CD4-positive, alpha-beta T cell treated with Interleukin-2 at 100 ng/mL for 4 hours (primary cell): Measurements from ENCODE around the gene SEH1L.
A peak's percentile ranks its signal among the peaks of the same experiment; 100 is the strongest.
"Not testable (repeated sequence)": the region's sequence is repeated elsewhere in the genome, so short reads cannot be mapped to it uniquely, and the experiment has no call there.

ENCODE experiments used
- DNase-seq: peaks from one replicate; pipeline ENCODE4 v3.0.0-alpha.2; 2020; ENCODE audit warnings: low spot score

Gene SEH1L

DNA sequence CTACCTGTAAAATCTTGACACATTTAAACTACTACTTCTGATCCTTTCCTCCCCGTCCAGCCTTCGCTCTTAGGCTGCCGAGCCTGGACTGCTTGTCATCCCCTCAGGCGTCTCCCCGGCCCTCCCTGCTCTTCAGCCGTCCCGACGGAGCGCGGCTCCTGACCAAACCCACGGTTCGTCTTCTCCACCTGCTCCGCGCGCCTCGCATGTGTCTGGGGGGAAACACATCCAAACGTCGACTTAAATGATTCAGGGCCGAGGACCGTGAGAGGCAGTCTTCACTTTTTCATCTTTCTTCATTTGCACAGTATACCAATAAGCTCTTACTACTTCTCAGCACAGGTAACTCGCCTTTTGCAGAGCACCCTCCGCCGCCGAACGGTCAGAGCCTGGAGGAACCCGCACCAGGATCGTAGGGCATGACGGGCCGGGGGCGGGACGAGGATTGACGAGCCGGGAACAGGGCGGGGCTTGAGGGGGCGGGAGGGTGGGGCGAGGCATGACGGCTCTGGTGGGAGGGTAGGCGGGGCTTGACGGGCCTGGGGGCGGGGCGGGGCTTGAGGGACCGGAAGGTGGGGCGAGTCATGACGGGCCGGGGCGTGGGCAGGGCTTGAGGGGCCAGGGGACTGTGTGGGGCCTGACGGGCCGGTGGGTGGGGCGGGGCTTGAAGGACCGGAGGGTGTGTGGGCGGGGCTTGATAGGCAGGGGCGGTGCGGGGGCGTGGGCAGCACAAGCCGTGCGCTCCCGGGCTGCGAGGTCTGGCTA, at the start of gene SEH1L:
Gene SEH1L, plus strand, starts transcription at position 727 of the 765 bp plus-strand sequence. CDS start 111 bp downstream, outside the sequence.
- DNase-seq: peak; percentile 98

DNA sequence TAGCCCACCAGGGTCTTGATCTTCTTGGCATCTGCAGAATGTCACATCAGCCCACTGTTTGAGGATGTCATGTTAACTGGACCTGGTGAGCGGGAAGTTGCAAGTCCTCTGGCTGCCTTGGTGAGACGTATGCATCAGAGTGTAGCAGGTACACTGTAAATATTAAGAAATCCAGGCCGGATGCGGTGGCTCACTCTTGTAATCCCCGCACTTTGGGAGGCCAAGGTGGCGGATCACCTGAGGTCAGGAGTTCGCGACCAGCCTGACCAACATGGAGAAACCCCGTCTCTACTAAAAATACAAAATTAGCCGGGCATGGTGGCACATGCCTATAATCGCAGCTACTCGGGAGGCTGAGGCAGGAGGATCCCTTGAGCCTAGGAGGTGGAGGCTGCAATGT, 46.6 kb upstream of the SEH1L start:
- not testable (repeated sequence) for DNase-seq

GRCh38 chr18:12904012-12904516, 43.7 kb upstream of the SEH1L start:
- peak; percentile 84 for DNase-seq

DNA sequence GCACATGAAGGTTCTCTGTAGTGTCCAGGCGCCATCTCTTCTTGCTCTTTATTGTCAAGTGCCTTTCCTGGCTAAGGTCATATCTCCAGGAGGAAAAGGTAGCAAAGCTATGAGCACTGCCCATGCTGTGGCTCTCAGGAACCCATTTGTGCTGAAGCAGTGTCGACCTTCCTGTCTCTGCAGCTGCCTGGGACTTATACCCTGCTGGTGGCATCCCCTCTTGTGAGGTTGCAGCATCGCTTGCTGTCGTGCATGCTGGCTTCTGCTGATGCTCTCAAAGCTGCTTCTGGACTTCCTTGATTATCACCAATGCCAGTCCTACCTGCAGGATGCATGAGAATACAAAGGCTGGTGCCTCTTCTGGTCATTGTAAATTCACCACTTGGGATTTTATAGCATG, 41.7 kb upstream of the SEH1L start:
- no peak for DNase-seq

- no peak for DNase-seq
These were observed 41.0 kb upstream of the SEH1L start for GRCh38 chr18:12906773-12907172.

DNA sequence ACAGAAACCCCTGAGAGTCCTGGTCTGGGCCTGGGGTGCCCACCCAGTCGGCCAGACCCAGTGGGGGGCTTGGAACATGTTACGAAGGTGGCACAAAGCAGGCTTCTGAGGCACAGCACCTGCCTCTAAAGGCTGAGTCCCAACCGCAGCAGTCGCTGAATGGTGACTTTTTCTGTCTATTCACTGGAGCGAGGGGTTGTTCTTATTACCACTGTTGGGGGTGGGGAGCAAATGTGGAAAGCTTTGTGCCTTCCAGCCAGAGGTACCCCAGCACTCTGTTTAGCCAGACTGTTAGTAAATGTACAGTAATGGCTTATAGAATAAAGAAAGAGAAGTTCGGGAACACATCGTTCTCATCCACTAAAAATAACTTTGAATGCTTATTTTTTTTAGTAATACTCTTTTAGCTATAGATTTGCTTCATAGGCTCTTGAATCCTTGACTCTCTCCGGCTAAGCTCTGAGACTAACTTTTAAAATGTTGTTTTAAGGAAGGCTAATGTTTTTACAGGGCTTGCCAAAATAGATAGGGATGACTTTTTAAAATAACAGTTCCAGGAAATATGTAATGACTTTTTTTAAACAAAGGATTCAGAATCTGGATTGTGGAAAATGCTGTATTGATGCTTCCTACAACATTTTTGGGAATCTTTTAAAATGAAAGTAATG, 40.4 kb upstream of the SEH1L start:
- no peak for DNase-seq

DNA sequence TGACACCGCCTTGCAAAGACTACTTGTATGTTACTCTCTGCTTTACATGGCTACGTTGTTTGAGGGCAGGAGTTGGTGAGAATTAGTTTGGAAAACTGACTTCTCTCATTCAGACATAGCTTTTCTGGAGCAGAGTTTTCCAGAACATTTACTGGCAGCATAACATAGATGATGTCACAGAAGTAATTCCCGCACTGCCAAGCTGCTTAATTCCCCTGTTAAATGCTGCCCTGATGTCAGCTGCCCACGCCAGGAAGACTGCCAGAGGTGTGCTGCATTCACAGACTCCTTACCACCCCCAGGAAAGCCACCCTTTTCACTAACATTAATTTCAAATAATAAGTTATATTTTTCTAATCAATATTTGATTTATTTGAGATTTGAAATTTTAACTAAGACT, 39.1 kb upstream of the SEH1L start:
- no peak for DNase-seq

DNA sequence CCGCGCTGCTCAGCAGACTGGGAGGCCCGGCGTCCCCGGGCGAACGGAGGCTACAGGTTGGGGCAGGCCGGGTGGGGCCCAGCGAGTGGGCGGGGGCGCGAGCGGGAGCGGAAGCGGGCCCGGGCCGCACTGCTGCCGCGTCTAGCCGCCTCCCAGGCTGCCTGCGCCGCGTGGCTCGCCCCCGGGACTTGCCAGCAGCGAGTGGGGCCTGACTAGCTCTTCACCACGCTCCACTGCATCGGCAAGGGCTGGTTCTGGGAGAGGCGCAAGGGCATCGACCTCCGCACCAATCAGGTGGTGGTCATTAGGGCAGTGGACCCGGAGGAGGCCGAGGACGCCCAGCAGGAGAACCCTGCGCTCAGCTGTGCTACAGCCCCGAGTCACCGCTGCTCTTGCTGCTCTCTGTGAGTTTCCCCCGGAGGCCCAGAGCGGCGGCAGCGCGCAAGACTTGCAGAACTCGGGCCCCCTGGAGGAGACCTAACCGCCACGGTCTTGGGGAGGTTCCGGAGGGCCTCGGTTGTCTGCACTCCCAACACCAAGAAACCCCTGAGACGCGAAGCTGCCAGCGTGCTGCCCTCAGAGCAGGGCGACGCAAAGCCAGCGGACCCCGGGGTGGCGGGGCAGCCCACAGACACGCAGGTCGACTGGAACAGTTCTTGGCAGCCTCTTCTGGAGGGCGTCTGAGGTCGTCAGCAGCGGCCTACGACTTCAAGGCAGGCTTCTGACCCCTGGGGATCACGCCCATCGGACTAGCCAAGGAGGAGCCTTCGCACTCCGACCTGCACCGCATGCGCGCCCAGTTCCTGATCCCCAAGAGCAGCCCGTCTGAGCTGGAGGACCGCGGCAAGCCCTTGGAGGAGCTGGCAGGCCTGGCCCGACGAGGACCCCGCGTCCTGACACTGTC, 36.5 kb upstream of the SEH1L start:
- peak; percentile 38 for DNase-seq

GRCh38 chr18:12911929-12912703, 35.7 kb upstream of the SEH1L start:
- DNase-seq: no peak

GRCh38 chr18:12921178-12921577, 26.6 kb upstream of the SEH1L start:
- DNase-seq: peak; percentile 61

DNA sequence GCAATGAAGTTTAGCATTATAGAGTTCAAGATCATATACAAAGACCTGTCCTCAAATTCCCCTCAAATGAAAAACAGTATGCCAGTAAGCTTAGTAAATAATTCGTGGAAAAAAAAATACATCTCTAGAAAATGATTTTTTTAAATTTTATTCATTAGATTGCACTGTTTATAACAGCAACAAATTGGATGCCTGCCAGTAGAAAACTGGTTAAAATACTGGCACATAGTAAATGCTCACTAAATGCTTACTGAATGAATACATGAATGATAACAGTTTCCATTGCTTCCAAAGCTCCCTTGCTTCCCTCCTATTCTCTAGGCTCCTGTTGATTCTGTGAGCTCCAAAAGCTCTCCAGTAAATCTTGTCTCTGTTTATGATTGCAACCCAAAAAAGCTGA, 25.5 kb upstream of the SEH1L start:
- DNase-seq: no peak

- no peak for DNase-seq
These were observed 23.2 kb upstream of the SEH1L start for GRCh38 chr18:12924616-12925015.

- no peak for DNase-seq
These were observed 19.6 kb upstream of the SEH1L start for GRCh38 chr18:12928206-12928605.

DNA sequence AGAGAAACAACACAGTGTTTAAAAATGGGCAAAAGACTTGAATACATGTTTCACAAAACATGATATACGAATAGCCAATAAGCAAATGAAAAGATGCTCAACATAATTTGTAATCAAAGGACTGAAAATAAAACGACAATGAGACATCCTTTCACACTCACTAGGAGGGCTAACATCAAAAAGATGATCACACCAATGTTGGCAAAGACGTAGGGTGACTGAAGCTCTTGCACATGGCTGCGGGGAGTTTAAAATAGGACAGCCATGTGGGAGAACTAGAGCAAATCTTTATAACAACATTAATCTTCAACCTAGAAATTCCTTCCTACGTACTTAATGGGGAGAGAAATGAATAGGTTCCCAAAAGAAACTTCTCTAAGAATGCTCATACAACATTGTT, 19.2 kb upstream of the SEH1L start:
- no peak for DNase-seq

- peak; percentile 22 for DNase-seq
These were observed 18.2 kb upstream of the SEH1L start for GRCh38 chr18:12929477-12930083.

DNA sequence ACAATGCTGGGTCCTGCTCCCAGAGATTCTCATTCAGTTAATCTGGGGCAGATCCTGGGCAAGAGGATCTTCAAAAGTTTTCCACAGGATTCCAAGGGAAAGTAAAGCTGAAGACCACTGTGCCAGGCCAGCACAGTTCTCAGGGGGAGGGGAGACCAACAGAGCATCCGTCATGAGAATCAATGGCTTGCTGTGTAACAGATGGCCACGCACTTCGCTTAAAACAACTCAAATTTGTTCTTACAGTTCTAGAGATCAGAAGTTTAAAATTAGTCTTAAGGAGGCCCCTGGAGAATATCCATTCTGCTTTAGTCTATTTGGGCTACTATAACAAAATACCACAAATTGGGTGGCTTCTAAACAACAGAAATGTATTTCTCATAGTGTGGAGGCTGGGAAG, 17.4 kb upstream of the SEH1L start:
- DNase-seq: no peak

DNA sequence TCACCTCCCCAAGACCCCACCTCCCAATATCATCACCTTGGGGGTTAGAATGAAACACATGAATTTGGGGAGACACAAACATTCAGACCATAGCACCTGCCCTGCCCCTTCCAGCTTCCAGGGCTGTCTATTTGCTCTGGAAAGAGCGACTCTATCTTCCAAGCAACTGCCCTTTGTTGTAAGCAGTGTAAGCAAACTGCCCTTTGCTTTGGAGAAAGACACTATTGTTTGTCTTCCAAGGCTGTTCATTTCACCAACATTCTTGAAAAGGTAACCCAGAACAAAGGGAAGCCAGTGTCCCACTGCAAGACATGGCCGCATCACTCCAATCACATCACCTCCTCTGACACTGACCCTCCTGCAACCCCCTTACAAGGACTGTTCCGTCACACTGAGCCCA, 16.9 kb upstream of the SEH1L start:
- DNase-seq: no peak

DNA sequence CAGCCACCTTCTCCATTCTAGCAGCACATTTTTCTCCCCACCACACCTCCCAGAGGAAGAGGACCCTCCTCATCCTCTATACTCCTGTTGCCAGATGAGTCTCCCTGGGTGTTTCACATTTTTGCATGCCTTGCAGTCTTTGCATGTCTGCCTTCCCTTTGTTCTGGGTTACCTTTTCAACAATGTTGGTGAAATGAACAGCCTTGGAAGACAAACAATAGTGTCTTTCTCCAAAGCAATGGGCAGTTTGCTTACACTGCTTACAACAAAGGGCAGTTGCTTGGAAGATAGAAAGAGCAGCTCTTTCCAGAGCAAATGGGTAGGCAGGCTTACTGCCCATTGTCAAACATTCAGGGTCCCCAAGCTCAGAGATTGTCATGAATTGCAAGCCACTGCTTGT, 14.5 kb upstream of the SEH1L start:
- DNase-seq: no peak

- DNase-seq: peak; percentile 82
These were observed 13.2 kb upstream of the SEH1L start for GRCh38 chr18:12934454-12935071.

GRCh38 chr18:12939162-12939561, 8.6 kb upstream of the SEH1L start:
- no peak for DNase-seq

DNA sequence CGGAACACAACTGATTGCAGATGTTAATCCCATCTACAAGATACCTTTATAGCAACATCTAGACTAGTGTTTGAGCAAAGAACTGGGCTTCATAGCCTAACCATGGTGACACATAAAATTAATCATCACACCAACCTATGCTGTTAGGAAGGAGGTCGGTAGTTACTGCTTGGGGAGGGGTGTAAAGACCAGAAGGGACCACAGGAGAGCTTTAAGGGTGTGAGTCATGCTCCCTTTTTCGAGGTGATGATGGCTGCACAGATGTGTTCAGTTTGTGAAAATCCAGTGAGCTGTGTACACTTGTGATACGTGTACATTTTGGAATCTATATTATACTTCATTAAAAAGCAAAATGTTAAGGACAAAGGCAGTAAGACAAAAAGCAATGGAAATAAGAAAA, 4.6 kb upstream of the SEH1L start:
- no peak for DNase-seq
